Caco-2 (cell line): ENCODE results near the gene PPP1R13L. TPM values are rescaled to one million over a fixed set of nuclear protein-coding genes. Genes with fewer than 3 reads are reported as not detected.

ENCODE experiments used
- BruUV-seq: library from RNA; stranded (reverse); fragments of 400-500 nt; replicated peaks from 2 replicates; lab custom pipeline; 2021; lab: Mats Ljungman, UMichigan
- CTCF ChIA-PET: fragments of 300-600 bp; sonication (Branson Sonifier 250); formaldehyde crosslinking; loops from one replicate; lab custom pipeline; 2022; ENCODE audit warnings: antibody characterized with exemption; lab: Charles Lee
- POLR2A ChIA-PET: fragments of 300-600 bp; sonication (Branson Sonifier 250); formaldehyde crosslinking; loops from one replicate; lab custom pipeline; 2022; ENCODE audit warnings: antibody characterized with exemption; lab: Charles Lee
- DNase-seq, 2 experiments: peaks; one replicate each; pipeline versions ENCODE4 v3.0.0 to v3.0.0-alpha.2; 2020 to 2022
- H3K27me3 ChIP-seq: replicated peaks from 2 replicates; pipeline ENCODE4 v1.6.0; 2011; ENCODE audit warnings: low read length; ENCODE audit not compliant: control insufficient read depth, insufficient read depth
- H3K36me3 ChIP-seq: 2 replicates; pipeline ENCODE4 v1.5.1; 2011; ENCODE audit warnings: low read length; ENCODE audit not compliant: control insufficient read depth, insufficient read depth
- H3K4me1 ChIP-seq: fragments of 250-450 bp; sonication (Bioruptor Pico); 2 replicates; pipeline ENCODE4 v1.5.1; 2020; ENCODE audit warnings: mild to moderate bottlenecking
- H3K4me3 ChIP-seq: 2 replicates; pipeline ENCODE4 v1.5.1; 2011; ENCODE audit warnings: low read depth, mild to moderate bottlenecking, control low read depth, low read length
- H3K9me3 ChIP-seq: fragments of 250-450 bp; sonication (Bioruptor Pico); 2 replicates; pipeline ENCODE4 v1.5.1; 2020; ENCODE audit warnings: mild to moderate bottlenecking, moderate library complexity
- H3K27ac Mint-ChIP-seq: one replicate; pipeline ENCODE4 v1.8.0; 2022; ENCODE audit warnings: mixed read lengths; ENCODE audit not compliant: unreplicated experiment
- H3K27me3 Mint-ChIP-seq: one replicate; pipeline ENCODE4 v1.8.0; 2022; ENCODE audit warnings: mixed read lengths; ENCODE audit not compliant: insufficient read depth, unreplicated experiment
- H3K36me3 Mint-ChIP-seq: one replicate; pipeline ENCODE4 v1.8.0; 2022; ENCODE audit warnings: mild to moderate bottlenecking, mixed read lengths; ENCODE audit not compliant: insufficient read depth, unreplicated experiment
- H3K4me1 Mint-ChIP-seq: one replicate; pipeline ENCODE4 v1.8.0; 2022; ENCODE audit warnings: low read depth, mixed read lengths; ENCODE audit not compliant: unreplicated experiment
- H3K4me3 Mint-ChIP-seq: one replicate; pipeline ENCODE4 v1.8.0; 2022; ENCODE audit warnings: mild to moderate bottlenecking, moderate library complexity, mixed read lengths; ENCODE audit not compliant: unreplicated experiment
- H3K9me3 Mint-ChIP-seq: one replicate; pipeline ENCODE4 v1.8.0; 2022; ENCODE audit warnings: mixed read lengths; ENCODE audit not compliant: unreplicated experiment
- CTCF ChIP-seq, 2 experiments: fragments of 200-600 bp in 1 of 2; IDR thresholded peaks; 1 replicate in 1 of 2; 2 replicates in 1 of 2; pipeline versions ENCODE4 v1.5.1 to v1.8.0; 2011 to 2022; ENCODE audit warnings: antibody characterized with exemption in 1 of 2, control low read depth in 1 of 2, inconsistent platforms in 1 of 2, low read depth in 1 of 2, low read length in 1 of 2, mild to moderate bottlenecking in 1 of 2, moderate library complexity in 1 of 2; ENCODE audit not compliant: insufficient read depth in 1 of 2, severe bottlenecking in 1 of 2, unreplicated experiment in 1 of 2
- intact Hi-C: fragments of 100-400 bp; cut with micrococcal nuclease; formaldehyde crosslinking; loops from one replicate; pipeline ENCODE4 v1.10.0; 2022; ENCODE audit not compliant: unreplicated experiment
- total RNA-seq: library from RNA; stranded (reverse); gene quantifications from 2 replicates; pipeline ENCODE4 v1.2.3, GENCODE V29; 2022

The PPP1R13L gene
- total RNA-seq, 1 experiment from 2014 or later, result 65.8 TPM

GRCh38 chr19:45342911-45343310, 62.0 kb downstream of the PPP1R13L start:
- no peaks in the 10 kb centered on the region for H3K9me3 ChIP-seq

GRCh38 chr19:45340899-45341453, 63.9 kb downstream of the PPP1R13L start:
- BruUV-seq, result no TSS peak
- H3K36me3 Mint-ChIP-seq, result peaks cover 3% of the 10 kb centered on the region
- H3K27me3 Mint-ChIP-seq, result no peaks in the 10 kb centered on the region
- TF ChIP-seq CTCF (IDR thresholded peaks at IDR 0.05; ENCODE audit: insufficient read depth in 1 of 2, low read depth in 1 of 2, low read length in 1 of 2, severe bottlenecking in 1 of 2, unreplicated experiment in 1 of 2), result no peak
- Histone ChIP-seq H3K4me3 (peak overlapping the region; percentile 66), H3K27me3 (no peaks in the 10 kb centered on the region), H3K9me3 (no peaks in the 10 kb centered on the region), H3K36me3 (no peaks in the 10 kb centered on the region), H3K4me1 (peaks cover 6% of the 10 kb centered on the region; the same call in 1 of the 2 replicates)
- H3K9me3 Mint-ChIP-seq, result no peaks in the 10 kb centered on the region
- peaks cover 7% of the 10 kb centered on the region for H3K4me1 Mint-ChIP-seq
- ChIA-PET POLR2A (no interaction called here), CTCF (no interaction called here)
- H3K27ac Mint-ChIP-seq, result no peak overlapping the region
- intact Hi-C loops, result no loop called here
- H3K4me3 Mint-ChIP-seq, result no peak overlapping the region
- peak in 1 of 2 experiments; percentile 39 for DNase-seq

More at GRCh38 chr19:45342911-45343310, 62.0 kb downstream of the PPP1R13L start:
- ChIA-PET POLR2A (no interaction called here), CTCF (no interaction called here)
- no peaks in the 10 kb centered on the region for H3K27me3 Mint-ChIP-seq
- TF ChIP-seq CTCF (IDR thresholded peaks at IDR 0.05; ENCODE audit: insufficient read depth in 1 of 2, low read depth in 1 of 2, low read length in 1 of 2, severe bottlenecking in 1 of 2, unreplicated experiment in 1 of 2), result no peak
- intact Hi-C loops, result no loop called here
- Histone ChIP-seq H3K4me3 (no peak overlapping the region), H3K36me3 (no peaks in the 10 kb centered on the region), H3K4me1 (peaks cover 6% of the 10 kb centered on the region; the same call in 1 of the 2 replicates), H3K27me3 (no peaks in the 10 kb centered on the region)
- no peak overlapping the region for H3K27ac Mint-ChIP-seq
- no TSS peak for BruUV-seq
- no peaks in the 10 kb centered on the region for H3K9me3 Mint-ChIP-seq
- peaks cover 7% of the 10 kb centered on the region for H3K4me1 Mint-ChIP-seq
- peaks cover 9% of the 10 kb centered on the region for H3K36me3 Mint-ChIP-seq
- DNase-seq, result no peak
- no peak overlapping the region for H3K4me3 Mint-ChIP-seq

GRCh38 chr19:45340232-45340898, 64.5 kb downstream of the PPP1R13L start, which contains the start of gene KLC3:
Gene KLC3, plus strand, starts transcription at chr19:45340750. Its CDS starts 4,792 bp downstream, at chr19:45345542.
- Mint-ChIP-seq H3K27ac (no peak within 1 kb of the TSS), H3K4me1 (peaks cover 6% of the 10 kb centered on the region), H3K27me3 (no peaks in the 10 kb centered on the region), H3K9me3 (no peaks in the 10 kb centered on the region), H3K36me3 (no peaks in the 10 kb centered on the region), H3K4me3 (no peak within 1 kb of the TSS)
- ChIA-PET POLR2A (no interaction called here), CTCF (no interaction called here)
- no TSS peak for BruUV-seq
- Histone ChIP-seq H3K9me3 (no peaks in the 10 kb centered on the region), H3K36me3 (no peaks in the 10 kb centered on the region), H3K4me1 (peaks cover 5% of the 10 kb centered on the region; the same call in 1 of the 2 replicates), H3K27me3 (no peaks in the 10 kb centered on the region), H3K4me3 (peak within 1 kb of the TSS; percentile 66)
- peak; percentile 68 to 84 for DNase-seq
- TF ChIP-seq CTCF (IDR thresholded peaks at IDR 0.05; ENCODE audit: insufficient read depth in 1 of 2, low read depth in 1 of 2, low read length in 1 of 2, severe bottlenecking in 1 of 2, unreplicated experiment in 1 of 2), result no peak
- intact Hi-C loops, result no loop called here
